ENCODE data around the gene TRAPPC3.

Gene TRAPPC3

DNA sequence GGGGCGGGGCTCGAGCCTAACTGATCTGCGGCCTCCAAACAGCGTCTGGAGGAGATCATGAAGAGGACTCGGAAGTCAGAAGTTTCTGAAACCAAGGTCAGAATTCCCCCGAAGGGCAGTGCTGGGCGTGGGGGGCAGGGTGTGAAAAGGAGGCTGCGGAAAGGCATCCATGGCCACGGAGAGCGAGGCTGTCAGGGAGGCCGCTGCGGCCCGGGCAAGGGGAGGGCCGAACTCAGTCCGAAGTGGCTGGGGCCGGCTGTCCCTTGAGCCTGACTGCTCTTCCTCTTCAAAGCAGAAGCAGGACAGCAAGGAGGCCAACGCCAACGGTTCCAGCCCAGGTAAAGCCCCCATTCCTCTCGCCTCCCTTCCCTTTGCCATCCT lies 29.9 kb upstream of the TRAPPC3 start:
- TF ChIP-seq, protein P1, sequence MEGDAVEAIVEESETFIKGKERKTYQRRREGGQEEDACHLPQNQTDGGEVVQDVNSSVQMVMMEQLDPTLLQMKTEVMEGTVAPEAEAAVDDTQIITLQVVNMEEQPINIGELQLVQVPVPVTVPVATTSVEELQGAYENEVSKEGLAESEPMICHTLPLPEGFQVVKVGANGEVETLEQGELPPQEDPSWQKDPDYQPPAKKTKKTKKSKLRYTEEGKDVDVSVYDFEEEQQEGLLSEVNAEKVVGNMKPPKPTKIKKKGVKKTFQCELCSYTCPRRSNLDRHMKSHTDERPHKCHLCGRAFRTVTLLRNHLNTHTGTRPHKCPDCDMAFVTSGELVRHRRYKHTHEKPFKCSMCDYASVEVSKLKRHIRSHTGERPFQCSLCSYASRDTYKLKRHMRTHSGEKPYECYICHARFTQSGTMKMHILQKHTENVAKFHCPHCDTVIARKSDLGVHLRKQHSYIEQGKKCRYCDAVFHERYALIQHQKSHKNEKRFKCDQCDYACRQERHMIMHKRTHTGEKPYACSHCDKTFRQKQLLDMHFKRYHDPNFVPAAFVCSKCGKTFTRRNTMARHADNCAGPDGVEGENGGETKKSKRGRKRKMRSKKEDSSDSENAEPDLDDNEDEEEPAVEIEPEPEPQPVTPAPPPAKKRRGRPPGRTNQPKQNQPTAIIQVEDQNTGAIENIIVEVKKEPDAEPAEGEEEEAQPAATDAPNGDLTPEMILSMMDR (IDR thresholded peaks at IDR 0.05; ENCODE audit: insufficient read depth, low read length, poor library complexity, severe bottlenecking): no peak
- no peaks in the 10 kb centered on the region for H3K27me3 ChIP-seq (replicated peaks; ENCODE audit: control insufficient read depth, insufficient read depth, low read length)
- no peak for DNase-seq (ENCODE audit: extremely low read depth, insufficient read length)
- H3K36me3 ChIP-seq (ENCODE audit: control insufficient read depth, insufficient read depth, low read length): peaks cover 29% of the 10 kb centered on the region
- H3K4me3 ChIP-seq (replicated peaks; ENCODE audit: low read depth, low read length): no peak overlapping the region

DNA sequence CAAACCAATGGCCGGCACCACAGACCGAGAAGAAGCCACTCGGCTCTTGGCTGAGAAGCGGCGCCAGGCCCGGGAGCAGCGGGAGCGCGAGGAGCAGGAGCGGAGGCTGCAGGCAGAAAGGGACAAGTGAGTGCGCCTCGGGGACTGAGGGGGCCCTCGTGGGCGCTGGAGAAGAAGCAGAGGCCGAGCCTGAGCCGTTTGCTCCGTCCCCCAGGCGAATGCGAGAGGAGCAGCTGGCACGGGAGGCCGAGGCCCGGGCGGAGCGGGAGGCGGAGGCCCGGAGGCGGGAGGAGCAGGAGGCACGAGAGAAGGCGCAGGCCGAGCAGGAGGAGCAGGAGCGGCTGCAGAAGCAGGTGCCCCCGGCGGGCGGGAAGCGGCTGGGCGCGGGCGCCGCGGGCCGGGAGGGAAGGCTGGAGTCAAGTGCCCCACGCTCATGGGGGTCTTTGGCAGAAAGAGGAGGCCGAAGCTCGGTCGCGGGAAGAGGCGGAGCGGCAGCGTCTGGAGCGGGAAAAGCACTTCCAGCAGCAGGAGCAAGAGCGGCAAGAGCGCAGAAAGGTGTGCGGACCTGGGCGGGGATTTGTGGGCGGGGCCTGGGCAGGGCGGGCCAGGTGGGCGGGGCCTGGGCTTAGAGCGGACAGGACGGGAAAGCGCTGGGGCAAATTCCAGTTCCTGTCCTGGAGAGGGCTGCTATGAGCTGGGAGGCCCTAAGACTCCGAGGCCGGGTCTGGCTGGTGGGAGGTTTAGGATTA lies 29.4 kb upstream of the TRAPPC3 start:
- Histone ChIP-seq H3K36me3 (ENCODE audit: control insufficient read depth, insufficient read depth, low read length) (peaks cover 35% of the 10 kb centered on the region), H3K4me3 (replicated peaks; ENCODE audit: low read depth, low read length) (no peak overlapping the region), H3K27me3 (replicated peaks; ENCODE audit: control insufficient read depth, insufficient read depth, low read length) (no peaks in the 10 kb centered on the region)
- TF ChIP-seq, protein P1 (IDR thresholded peaks at IDR 0.05; ENCODE audit: insufficient read depth, low read length, poor library complexity, severe bottlenecking): no peak
- DNase-seq (ENCODE audit: extremely low read depth, insufficient read length): no peak

DNA sequence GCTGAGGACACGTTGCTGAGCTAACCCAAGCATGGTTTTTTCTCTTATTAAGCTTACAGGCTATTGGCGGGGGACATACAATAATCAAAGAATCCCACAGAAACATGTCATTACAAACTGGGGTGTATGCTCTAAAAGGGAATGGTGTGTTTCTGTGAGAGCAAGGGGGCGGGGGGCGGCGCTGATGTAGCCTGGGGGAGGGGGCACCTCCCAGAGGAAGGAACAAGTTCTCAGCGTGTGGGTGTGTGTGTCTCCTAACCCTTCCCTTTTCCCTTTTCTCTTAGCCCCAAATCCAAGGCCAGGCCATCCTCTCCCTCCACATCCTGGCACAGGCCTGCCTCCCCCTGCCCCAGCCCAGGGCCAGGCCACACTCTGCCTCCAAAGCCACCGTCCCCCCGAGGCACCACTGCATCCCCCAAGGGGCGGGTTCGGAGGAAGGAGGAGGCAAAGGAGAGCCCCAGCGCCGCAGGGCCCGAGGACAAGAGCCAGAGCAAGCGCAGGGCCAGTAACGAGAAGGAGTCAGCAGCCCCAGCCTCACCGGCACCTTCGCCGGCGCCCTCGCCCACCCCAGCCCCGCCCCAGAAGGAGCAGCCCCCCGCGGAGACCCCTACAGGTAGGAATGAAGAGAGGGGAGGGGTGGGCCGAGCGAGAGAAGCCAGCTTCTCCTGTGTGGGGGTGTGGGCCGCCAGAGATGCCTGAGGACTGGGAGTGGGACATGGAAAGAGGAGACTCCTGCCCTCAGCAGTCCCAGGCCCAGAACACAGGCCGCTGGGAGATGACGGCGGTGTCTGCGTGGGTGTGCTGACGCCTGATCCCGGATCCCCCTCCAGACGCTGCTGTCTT lies 28.5 kb upstream of the TRAPPC3 start:
- TF ChIP-seq, protein P1 (IDR thresholded peaks at IDR 0.05; ENCODE audit: insufficient read depth, low read length, poor library complexity, severe bottlenecking): no peak
- Histone ChIP-seq H3K4me3 (replicated peaks; ENCODE audit: low read depth, low read length) (no peak overlapping the region), H3K27me3 (replicated peaks; ENCODE audit: control insufficient read depth, insufficient read depth, low read length) (no peaks in the 10 kb centered on the region), H3K36me3 (ENCODE audit: control insufficient read depth, insufficient read depth, low read length) (peaks cover 42% of the 10 kb centered on the region)
- DNase-seq (ENCODE audit: extremely low read depth, insufficient read length): no peak

DNA sequence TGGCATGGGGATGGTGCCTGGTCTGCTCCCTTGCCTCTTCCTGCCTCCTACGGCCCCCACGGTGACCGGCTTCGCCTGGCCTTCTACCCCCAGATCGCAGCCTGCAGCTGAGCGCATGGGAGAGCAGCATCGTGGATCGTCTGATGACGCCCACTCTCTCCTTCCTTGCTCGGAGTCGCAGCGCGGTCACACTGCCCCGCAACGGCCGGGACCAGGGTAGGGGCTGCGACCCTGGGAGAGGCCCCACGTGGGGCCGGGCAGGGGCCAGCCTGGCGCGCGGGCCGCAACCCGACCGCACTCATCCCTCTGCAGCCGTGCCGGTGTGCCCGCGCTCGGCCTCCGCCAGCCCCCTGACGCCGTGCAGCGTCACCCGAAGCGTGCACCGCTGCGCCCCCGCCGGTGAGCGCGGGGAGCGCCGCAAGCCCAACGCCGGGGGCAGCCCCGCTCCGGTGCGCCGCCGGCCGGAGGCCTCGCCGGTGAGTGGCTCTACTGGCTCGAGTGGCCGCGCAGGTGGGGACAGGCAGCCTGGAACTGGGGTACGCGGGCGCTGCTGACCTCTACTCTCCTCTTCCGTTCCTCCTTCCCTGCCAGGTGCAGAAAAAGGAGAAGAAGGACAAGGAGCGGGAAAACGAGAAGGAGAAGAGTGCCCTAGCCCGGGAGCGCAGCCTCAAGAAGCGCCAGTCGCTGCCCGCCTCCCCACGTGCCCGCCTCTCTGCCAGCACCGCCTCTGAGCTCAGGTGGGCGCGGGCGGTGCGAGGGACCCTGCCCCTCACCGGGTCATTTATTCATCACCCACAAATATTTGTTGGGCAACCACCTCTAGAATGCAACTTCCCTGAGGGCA lies 27.0 kb upstream of the TRAPPC3 start:
- Histone ChIP-seq H3K36me3 (ENCODE audit: control insufficient read depth, insufficient read depth, low read length) (peaks cover 50% of the 10 kb centered on the region), H3K4me3 (replicated peaks; ENCODE audit: low read depth, low read length) (no peak overlapping the region), H3K27me3 (replicated peaks; ENCODE audit: control insufficient read depth, insufficient read depth, low read length) (no peaks in the 10 kb centered on the region)
- DNase-seq (ENCODE audit: extremely low read depth, insufficient read length): no peak
- TF ChIP-seq, protein P1 (IDR thresholded peaks at IDR 0.05; ENCODE audit: insufficient read depth, low read length, poor library complexity, severe bottlenecking): no peak

DNA sequence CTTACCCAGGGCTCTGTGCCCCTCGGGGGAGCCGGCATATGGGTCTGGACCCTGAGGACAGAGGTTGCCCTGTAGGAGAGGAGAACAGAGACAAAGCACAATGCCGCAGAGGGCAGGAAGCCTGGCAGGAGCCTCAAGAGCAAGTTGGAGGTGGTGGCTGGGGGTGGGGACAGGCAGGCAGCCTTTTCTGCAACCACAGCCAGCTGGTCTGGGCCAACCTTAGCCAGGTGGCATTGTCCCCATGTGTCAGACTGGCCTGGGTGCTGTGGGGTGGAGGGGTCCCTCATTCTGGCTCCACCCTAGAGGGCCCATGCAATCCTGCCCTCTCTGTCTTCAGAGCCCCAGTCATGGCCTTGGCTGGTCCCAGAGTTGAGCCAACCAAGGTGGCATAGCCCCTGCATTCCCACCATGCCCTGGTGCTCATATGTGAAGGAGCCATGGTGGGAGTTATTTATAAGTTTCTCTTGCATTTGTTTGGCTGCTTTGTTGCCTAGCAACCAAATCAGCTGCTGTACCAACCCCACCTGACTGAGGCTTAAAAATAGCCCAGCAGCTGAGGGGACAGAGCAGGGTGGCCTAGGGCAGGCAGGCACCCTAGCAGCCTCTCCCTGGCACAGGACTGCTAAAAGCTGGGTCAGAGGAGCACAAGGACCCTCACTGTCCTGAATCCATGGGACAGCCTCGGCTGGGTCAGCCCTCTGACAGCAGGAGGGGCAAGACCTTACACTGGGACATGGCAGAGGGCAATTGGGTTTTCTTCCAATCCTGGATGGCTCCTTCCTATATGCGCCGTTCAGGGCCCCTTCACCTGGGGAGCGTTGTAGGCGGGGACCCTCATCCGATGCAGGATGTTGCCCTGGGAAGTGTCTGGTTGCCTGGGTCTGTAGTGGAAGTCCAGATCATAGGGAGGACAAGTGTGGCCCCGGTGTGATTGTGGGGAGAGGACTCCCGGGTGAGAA lies 26.1 kb upstream of the TRAPPC3 start:
- TF ChIP-seq, protein P1 (IDR thresholded peaks at IDR 0.05; ENCODE audit: insufficient read depth, low read length, poor library complexity, severe bottlenecking): no peak
- no peaks in the 10 kb centered on the region for H3K27me3 ChIP-seq (replicated peaks; ENCODE audit: control insufficient read depth, insufficient read depth, low read length)
- peaks cover 54% of the 10 kb centered on the region for H3K36me3 ChIP-seq (ENCODE audit: control insufficient read depth, insufficient read depth, low read length)
- no peak overlapping the region for H3K4me3 ChIP-seq (replicated peaks; ENCODE audit: low read depth, low read length)
- no peak for DNase-seq (ENCODE audit: extremely low read depth, insufficient read length)
